IMR-90 (cell line): ENCODE results near the gene SLC44A4. TPM values are rescaled to one million over a fixed set of nuclear protein-coding genes. Genes with fewer than 3 reads are reported as not detected.

Experiments
- ATAC-seq: fragments of 200-7000 bp; cut with Tn5 transposase; 2 replicates; pipeline ENCODE4 v1.9.1; 2020; ENCODE audit warnings: low read depth, mild to moderate bottlenecking, moderate library complexity
- BruUV-seq: library from RNA; stranded (reverse); fragments of 400-500 nt; replicated peaks from 2 replicates; lab custom pipeline; 2021; lab: Mats Ljungman, UMichigan
- CTCF ChIA-PET: fragments of 300-600 bp; formaldehyde crosslinking; extraction: SDS; loops from one replicate; lab custom pipeline; 2021; ENCODE audit warnings: antibody characterized with exemption; lab: Yijun Ruan, JAX
- POLR2A ChIA-PET: fragments of 300-600 bp; sonication (Branson Sonifier 250); formaldehyde crosslinking; loops from one replicate; lab custom pipeline; 2022; ENCODE audit warnings: antibody characterized with exemption; ENCODE audit not compliant: unreplicated experiment; lab: Charles Lee
- DNase-seq: peaks from one replicate; pipeline ENCODE4 v3.0.0; 2013
- H2AFZ ChIP-seq: replicated peaks from 2 replicates; pipeline ENCODE3; 2013; ENCODE audit warnings: low read length, mild to moderate bottlenecking; ENCODE audit not compliant: poor library complexity
- H2AK5ac ChIP-seq: 2 replicates; pipeline ENCODE4 v1.6.1; 2013; ENCODE audit warnings: low read depth, low read length, inconsistent platforms
- H2AK9ac ChIP-seq: replicated peaks from 2 replicates; pipeline ENCODE3; 2013; ENCODE audit warnings: mild to moderate bottlenecking, low read depth, low read length, moderate library complexity; ENCODE audit not compliant: poor library complexity
- H2BK120ac ChIP-seq: 2 replicates; pipeline ENCODE4 v1.6.1; 2013; ENCODE audit warnings: low read depth, low read length, inconsistent platforms
- H2BK15ac ChIP-seq: 3 replicates; pipeline ENCODE4 v1.6.1; 2013; ENCODE audit warnings: low read depth, low read length, inconsistent platforms
- H2BK20ac ChIP-seq: 2 replicates; pipeline ENCODE4 v1.6.1; 2013; ENCODE audit warnings: low read depth, mild to moderate bottlenecking, inconsistent platforms, low read length, moderate library complexity
- H2BK5ac ChIP-seq: 2 replicates; pipeline ENCODE4 v1.6.1; 2013; ENCODE audit warnings: mild to moderate bottlenecking, low read depth, low read length, inconsistent platforms; ENCODE audit not compliant: poor library complexity, severe bottlenecking
- H3K14ac ChIP-seq: replicated peaks from 2 replicates; pipeline ENCODE4 v1.6.1; 2013; ENCODE audit warnings: low read depth, low read length, inconsistent platforms
- H3K18ac ChIP-seq: 2 replicates; pipeline ENCODE4 v1.6.1; 2013; ENCODE audit warnings: low read depth, low read length, control low read depth
- H3K23ac ChIP-seq: 2 replicates; pipeline ENCODE4 v1.6.1; 2013; ENCODE audit warnings: low read depth, low read length, inconsistent platforms
- H3K27ac ChIP-seq: 2 replicates; pipeline ENCODE4 v1.5.1; 2013; ENCODE audit warnings: mild to moderate bottlenecking, control low read depth, low read length; ENCODE audit not compliant: insufficient read depth
- H3K27me3 ChIP-seq: 2 replicates; pipeline ENCODE4 v1.6.1; 2013; ENCODE audit warnings: low read length; ENCODE audit not compliant: control insufficient read depth, insufficient read depth
- H3K36me3 ChIP-seq: 2 replicates; pipeline ENCODE4 v1.6.1; 2013; ENCODE audit warnings: low read length, mixed read lengths; ENCODE audit not compliant: control insufficient read depth, insufficient read depth
- H3K4ac ChIP-seq: 2 replicates; pipeline ENCODE4 v1.6.1; 2013; ENCODE audit warnings: low read depth, low read length, inconsistent platforms
- H3K4me1 ChIP-seq: 2 replicates; pipeline ENCODE4 v1.6.1; 2013; ENCODE audit warnings: low read length, mixed read lengths; ENCODE audit not compliant: control insufficient read depth, insufficient read depth
- H3K4me2 ChIP-seq: 2 replicates; pipeline ENCODE4 v1.6.1; 2013; ENCODE audit warnings: low read depth, mild to moderate bottlenecking, control low read depth, low read length, moderate library complexity
- H3K4me3 ChIP-seq: 2 replicates; pipeline ENCODE4 v1.5.1; 2013; ENCODE audit warnings: low read depth, mild to moderate bottlenecking, control low read depth, low read length, moderate library complexity; ENCODE audit not compliant: insufficient read depth
- H3K56ac ChIP-seq: 2 replicates; pipeline ENCODE4 v1.6.1; 2013; ENCODE audit warnings: low read length, inconsistent platforms; ENCODE audit not compliant: insufficient read depth; ENCODE audit errors: extremely low read depth
- H3K79me1 ChIP-seq, 2 experiments: 2 replicates each; pipeline ENCODE4 v1.6.1; 2013; ENCODE audit warnings: low read length in 2 of 2, inconsistent platforms in 1 of 2, low read depth in 1 of 2
- H3K9ac ChIP-seq: 2 replicates; pipeline ENCODE4 v1.6.1; 2013; ENCODE audit warnings: low read depth, low read length, control low read depth
- H3K9me1 ChIP-seq: 2 replicates; pipeline ENCODE4 v1.6.1; 2013; ENCODE audit warnings: low read length, inconsistent platforms; ENCODE audit not compliant: insufficient read depth
- H3K9me3 ChIP-seq: 2 replicates; pipeline ENCODE4 v1.6.1; 2013; ENCODE audit warnings: low read length; ENCODE audit not compliant: control insufficient read depth, insufficient read depth
- H4K20me1 ChIP-seq: 2 replicates; pipeline ENCODE4 v1.6.1; 2013; ENCODE audit warnings: low read length, inconsistent platforms; ENCODE audit not compliant: insufficient read depth
- H4K5ac ChIP-seq: 2 replicates; pipeline ENCODE4 v1.6.1; 2013; ENCODE audit warnings: mild to moderate bottlenecking, low read depth, low read length, control low read depth
- H4K8ac ChIP-seq, 2 experiments: 2 replicates each; pipeline ENCODE4 v1.6.1; 2013; ENCODE audit warnings: low read depth in 2 of 2, low read length in 2 of 2, control low read depth in 1 of 2, inconsistent platforms in 1 of 2
- H4K91ac ChIP-seq: 2 replicates; pipeline ENCODE4 v1.6.1; 2013; ENCODE audit warnings: low read depth, low read length, inconsistent platforms; ENCODE audit not compliant: insufficient read depth
- BHLHE40 ChIP-seq: fragments of 150-350 bp; IDR thresholded peaks from 2 replicates; pipeline ENCODE4 v1.6.1; 2016; ENCODE audit warnings: mild to moderate bottlenecking, low read depth, low read length
- CEBPB ChIP-seq: IDR thresholded peaks from 2 replicates; pipeline ENCODE4 v1.6.1; 2012; ENCODE audit warnings: low read depth, low read length, improper control_type of control experiment
- CHD1 ChIP-seq: IDR thresholded peaks from 2 replicates; pipeline ENCODE4 v1.6.1; 2012; ENCODE audit warnings: low read depth, low read length, improper control_type of control experiment
- FOS ChIP-seq: fragments of 150-350 bp; IDR thresholded peaks from 2 replicates; pipeline ENCODE4 v1.6.1; 2016; ENCODE audit warnings: low read depth, low read length
- MAFK ChIP-seq: IDR thresholded peaks from 2 replicates; pipeline ENCODE4 v1.6.1; 2012; ENCODE audit warnings: low read depth, low read length, improper control_type of control experiment
- MAZ ChIP-seq: IDR thresholded peaks from 2 replicates; pipeline ENCODE4 v1.6.1; 2012; ENCODE audit warnings: low read depth, mild to moderate bottlenecking, low read length, improper control_type of control experiment, moderate library complexity, borderline replicate concordance
- MXI1 ChIP-seq: IDR thresholded peaks from 2 replicates; pipeline ENCODE4 v1.6.1; 2012; ENCODE audit warnings: low read depth, mild to moderate bottlenecking, low read length, moderate library complexity, borderline replicate concordance
- NFE2L2 ChIP-seq: fragments of 150-350 bp; IDR thresholded peaks from 2 replicates; pipeline ENCODE4 v1.6.1; 2016; ENCODE audit warnings: low read depth, mild to moderate bottlenecking, low read length
- POLR2A ChIP-seq: IDR thresholded peaks from 2 replicates; pipeline ENCODE4 v1.6.1; 2012; ENCODE audit warnings: mild to moderate bottlenecking, low read depth, low read length
- RAD21 ChIP-seq: IDR thresholded peaks from 2 replicates; pipeline ENCODE4 v1.6.1; 2012; ENCODE audit warnings: low read length, improper control_type of control experiment
- RCOR1 ChIP-seq: IDR thresholded peaks from 2 replicates; pipeline ENCODE4 v1.6.1; 2012; ENCODE audit warnings: mild to moderate bottlenecking, low read length, improper control_type of control experiment; ENCODE audit not compliant: insufficient replicate concordance
- RFX5 ChIP-seq: IDR thresholded peaks from 2 replicates; pipeline ENCODE4 v1.8.0; 2012; ENCODE audit warnings: low read depth, mild to moderate bottlenecking, low read length, moderate library complexity
- SMC3 ChIP-seq: fragments of 150-350 bp; IDR thresholded peaks from 2 replicates; pipeline ENCODE4 v1.6.1; 2016; ENCODE audit warnings: low read depth, mild to moderate bottlenecking, antibody characterized with exemption, low read length, moderate library complexity
- WGBS, 2 experiments: methylation state at CpG; one replicate each; pipeline versions ENCODE4 v1.1.5 to v1.1.7; 2013; ENCODE audit warnings: missing lambda C conversion rate in 2 of 2; ENCODE audit not compliant: insufficient read length in 1 of 2; ENCODE audit errors: extremely low coverage in 2 of 2; 5-methylcytosine and 5-hydroxymethylcytosine counted together
- dilution Hi-C: fragments of 300-500 bp; cut with HindIII; formaldehyde crosslinking; loops from one replicate; pipeline ENCODE4 v1.14.3; 2018; ENCODE audit warnings: low sequenced_read_pairs; ENCODE audit not compliant: unreplicated experiment
- in situ Hi-C: fragments of 300-500 bp; cut with MboI; formaldehyde crosslinking; loops from 3 replicates; pipeline ENCODE4 v1.14.3; 2019; ENCODE audit warnings: low sequenced_read_pairs, inconsistent platforms, mixed read lengths
- intact Hi-C: fragments of 100-400 bp; cut with micrococcal nuclease; formaldehyde crosslinking; loops from 2 replicates; pipeline ENCODE4 v1.10.0; 2022
- polyA plus RNA-seq, 3 experiments: library from polyadenylated mRNA; depleted of rRNA; stranded (reverse); fragments of >200 nt; gene quantifications; 2 replicates each; pipeline ENCODE4 v1.2.3, GENCODE V29; 2012; ENCODE audit warnings: low replicate concordance in 1 of 3
- total RNA-seq: library from RNA; depleted of rRNA; stranded (reverse); fragments of >200 nt; gene quantifications from 2 replicates; pipeline ENCODE4 v1.2.3, GENCODE V29; 2012
- TF ChIP-seq, protein P1 (sequence below): conservative IDR thresholded peaks from 2 replicates; pipeline ENCODE4 v1.5.1; 2012; ENCODE audit warnings: mild to moderate bottlenecking, low read depth, low read length, improper control_type of control experiment
- TF ChIP-seq, protein P2 (sequence below): fragments of 150-350 bp; IDR thresholded peaks from 2 replicates; pipeline ENCODE4 v1.6.1; 2016; ENCODE audit warnings: low read depth, mild to moderate bottlenecking, low read length, moderate library complexity, borderline replicate concordance
- TF ChIP-seq, protein P3 (sequence below): fragments of 150-350 bp; IDR thresholded peaks from 2 replicates; pipeline ENCODE4 v1.6.1; 2017; ENCODE audit warnings: mild to moderate bottlenecking, antibody characterized with exemption, low read length, low read depth

Gene SLC44A4
- total and polyA plus RNA-seq, 2 of the 4 experiments (the other 2 are of a cell fraction): 0.14 to 0.36 TPM

DNA sequence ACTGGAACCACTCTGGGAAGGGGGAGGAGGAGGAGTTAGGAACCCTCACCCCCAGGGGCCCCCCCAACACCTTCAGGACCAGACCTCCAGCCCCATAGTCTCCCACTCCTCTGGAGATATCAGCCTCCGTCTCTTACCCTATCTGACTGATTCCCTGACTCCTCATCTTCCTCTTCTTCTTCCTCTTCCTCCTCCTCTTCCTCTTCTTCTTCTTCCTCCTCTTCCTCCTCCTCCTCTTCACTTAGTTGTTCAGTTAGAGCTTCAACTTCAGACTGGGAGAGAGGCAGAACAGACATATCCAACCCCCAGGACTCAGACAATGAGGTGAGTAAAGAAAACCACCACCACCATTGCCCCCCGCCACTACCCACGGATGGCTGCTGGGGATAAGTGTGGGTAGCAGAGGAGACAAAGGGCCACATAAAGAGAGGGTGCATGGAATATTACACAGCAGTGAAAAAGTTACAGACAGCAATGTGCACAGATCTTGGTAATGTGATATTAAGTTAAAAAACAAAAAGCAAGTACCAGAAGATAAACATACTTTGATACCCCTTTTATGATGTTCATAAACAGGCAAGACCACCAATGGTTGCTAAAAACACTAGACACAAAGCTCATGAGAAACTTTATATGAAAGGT lies 10.7 kb upstream of the SLC44A4 start:
- no peak overlapping the region for H3K4me3 ChIP-seq
- no peak for DNase-seq
- intact Hi-C loops (no loop called here), in situ Hi-C loops (no loop called here), dilution Hi-C loops (no loop called here)
- no peak overlapping the region for H3K18ac ChIP-seq
- H4K91ac ChIP-seq: no peak overlapping the region
- POLR2A ChIA-PET: no interaction called here
- no peak overlapping the region for H2AFZ ChIP-seq
- H3K9me1 ChIP-seq: no peaks in the 10 kb centered on the region
- no peak overlapping the region for H3K14ac ChIP-seq
- no peak overlapping the region for H2BK5ac ChIP-seq
- TF ChIP-seq RCOR1 (no peak), CEBPB (no peak), RAD21 (no peak), MAFK (no peak), MXI1 (no peak), FOS (no peak), SMC3 (no peak), CHD1 (no peak), RFX5 (no peak), NFE2L2 (no peak), BHLHE40 (no peak), POLR2A (no peak), MAZ (no peak)
- TF ChIP-seq, protein P1, sequence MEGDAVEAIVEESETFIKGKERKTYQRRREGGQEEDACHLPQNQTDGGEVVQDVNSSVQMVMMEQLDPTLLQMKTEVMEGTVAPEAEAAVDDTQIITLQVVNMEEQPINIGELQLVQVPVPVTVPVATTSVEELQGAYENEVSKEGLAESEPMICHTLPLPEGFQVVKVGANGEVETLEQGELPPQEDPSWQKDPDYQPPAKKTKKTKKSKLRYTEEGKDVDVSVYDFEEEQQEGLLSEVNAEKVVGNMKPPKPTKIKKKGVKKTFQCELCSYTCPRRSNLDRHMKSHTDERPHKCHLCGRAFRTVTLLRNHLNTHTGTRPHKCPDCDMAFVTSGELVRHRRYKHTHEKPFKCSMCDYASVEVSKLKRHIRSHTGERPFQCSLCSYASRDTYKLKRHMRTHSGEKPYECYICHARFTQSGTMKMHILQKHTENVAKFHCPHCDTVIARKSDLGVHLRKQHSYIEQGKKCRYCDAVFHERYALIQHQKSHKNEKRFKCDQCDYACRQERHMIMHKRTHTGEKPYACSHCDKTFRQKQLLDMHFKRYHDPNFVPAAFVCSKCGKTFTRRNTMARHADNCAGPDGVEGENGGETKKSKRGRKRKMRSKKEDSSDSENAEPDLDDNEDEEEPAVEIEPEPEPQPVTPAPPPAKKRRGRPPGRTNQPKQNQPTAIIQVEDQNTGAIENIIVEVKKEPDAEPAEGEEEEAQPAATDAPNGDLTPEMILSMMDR: no peak
- TF ChIP-seq, protein P2, sequence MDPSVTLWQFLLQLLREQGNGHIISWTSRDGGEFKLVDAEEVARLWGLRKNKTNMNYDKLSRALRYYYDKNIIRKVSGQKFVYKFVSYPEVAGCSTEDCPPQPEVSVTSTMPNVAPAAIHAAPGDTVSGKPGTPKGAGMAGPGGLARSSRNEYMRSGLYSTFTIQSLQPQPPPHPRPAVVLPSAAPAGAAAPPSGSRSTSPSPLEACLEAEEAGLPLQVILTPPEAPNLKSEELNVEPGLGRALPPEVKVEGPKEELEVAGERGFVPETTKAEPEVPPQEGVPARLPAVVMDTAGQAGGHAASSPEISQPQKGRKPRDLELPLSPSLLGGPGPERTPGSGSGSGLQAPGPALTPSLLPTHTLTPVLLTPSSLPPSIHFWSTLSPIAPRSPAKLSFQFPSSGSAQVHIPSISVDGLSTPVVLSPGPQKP: no peak
- TF ChIP-seq, protein P3, sequence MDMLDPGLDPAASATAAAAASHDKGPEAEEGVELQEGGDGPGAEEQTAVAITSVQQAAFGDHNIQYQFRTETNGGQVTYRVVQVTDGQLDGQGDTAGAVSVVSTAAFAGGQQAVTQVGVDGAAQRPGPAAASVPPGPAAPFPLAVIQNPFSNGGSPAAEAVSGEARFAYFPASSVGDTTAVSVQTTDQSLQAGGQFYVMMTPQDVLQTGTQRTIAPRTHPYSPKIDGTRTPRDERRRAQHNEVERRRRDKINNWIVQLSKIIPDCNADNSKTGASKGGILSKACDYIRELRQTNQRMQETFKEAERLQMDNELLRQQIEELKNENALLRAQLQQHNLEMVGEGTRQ: no peak
- peaks cover 5% of the 10 kb centered on the region in 2 experiments; a peak in 2 of 4 replicates for H3K79me1 ChIP-seq
- no peaks in the 10 kb centered on the region for H3K9me3 ChIP-seq
- no peak overlapping the region for H2AK5ac ChIP-seq
- H3K4me1 ChIP-seq: no peaks in the 10 kb centered on the region
- no peak overlapping the region for H3K4ac ChIP-seq
- H2BK20ac ChIP-seq: no peak overlapping the region
- H3K36me3 ChIP-seq: peaks cover 62% of the 10 kb centered on the region
- H4K5ac ChIP-seq: no peak overlapping the region
- H3K27ac ChIP-seq: no peak overlapping the region
- BruUV-seq: no TSS peak
- H3K4me2 ChIP-seq: no peak overlapping the region
- no peaks in the 10 kb centered on the region for H3K27me3 ChIP-seq
- no peak overlapping the region for H4K8ac ChIP-seq
- H2BK120ac ChIP-seq: no peak overlapping the region
- H4K20me1 ChIP-seq: no peaks in the 10 kb centered on the region; the same call in 1 of the 2 replicates
- WGBS, 2 experiments: 100% methylated on average over 1 of the region's 3 CpGs; no CpG with 5 or more reads in 1 of the 2 experiments
- no peak overlapping the region for H2BK15ac ChIP-seq
- H3K56ac ChIP-seq: no peak overlapping the region
- no peak overlapping the region for H2AK9ac ChIP-seq
- CTCF ChIA-PET: interaction anchor here (0.8 to 2.4 kb wide), 3 partner anchors 8 to 26 kb away, joined by 3 to 7 read pairs (median 4); partner anchors contain the start of gene EHMT2
- no peak overlapping the region for H3K9ac ChIP-seq
- H3K23ac ChIP-seq: no peak overlapping the region
- ATAC-seq: no peak
